Endodermal cell (in vitro differentiated cells): ENCODE results near the gene REEP6. TPM values are rescaled to one million over a fixed set of nuclear protein-coding genes. Genes with fewer than 3 reads are reported as not detected.

Experiments
- DNase-seq: peaks from one replicate; pipeline ENCODE4 v3.0.0-alpha.2; 2017
- H3K27ac ChIP-seq: 2 replicates; pipeline ENCODE4 v1.5.1; 2013; ENCODE audit warnings: mild to moderate bottlenecking, low read depth, low read length, moderate library complexity
- H3K27me3 ChIP-seq: 2 replicates; pipeline ENCODE4 v1.6.1; 2013; ENCODE audit warnings: mild to moderate bottlenecking, low read length, moderate library complexity; ENCODE audit not compliant: insufficient read depth, control insufficient read depth, poor library complexity, severe bottlenecking
- H3K36me3 ChIP-seq: 2 replicates; pipeline ENCODE4 v1.7.0; 2013; ENCODE audit warnings: mild to moderate bottlenecking, low read length, moderate library complexity; ENCODE audit not compliant: control insufficient read depth, insufficient read depth
- H3K4me1 ChIP-seq: one replicate; pipeline ENCODE4 v1.7.0; 2013; ENCODE audit warnings: low read length; ENCODE audit not compliant: control insufficient read depth, insufficient read depth
- H3K4me3 ChIP-seq: 2 replicates; pipeline ENCODE4 v1.5.1; 2013; ENCODE audit warnings: mild to moderate bottlenecking, low read length, moderate library complexity
- H3K9ac ChIP-seq: 2 replicates; pipeline ENCODE4 v1.6.1; 2013; ENCODE audit warnings: mild to moderate bottlenecking, low read length, moderate library complexity; ENCODE audit not compliant: poor library complexity, severe bottlenecking; ENCODE audit errors: extremely low read depth
- H3K9me3 ChIP-seq: 2 replicates; pipeline ENCODE4 v1.6.1; 2013; ENCODE audit warnings: mild to moderate bottlenecking, low read length, moderate library complexity; ENCODE audit not compliant: control insufficient read depth
- H3K27ac Mint-ChIP-seq: 2 replicates; pipeline ENCODE4 v1.8.0; 2020; ENCODE audit warnings: mixed read lengths
- H3K27me3 Mint-ChIP-seq: 2 replicates; pipeline ENCODE4 v1.8.0; 2021; ENCODE audit warnings: mild to moderate bottlenecking, mixed read lengths; ENCODE audit not compliant: insufficient read depth
- H3K36me3 Mint-ChIP-seq: 2 replicates; pipeline ENCODE4 v1.8.0; 2020; ENCODE audit warnings: low read depth, mixed read lengths
- H3K4me1 Mint-ChIP-seq: 2 replicates; pipeline ENCODE4 v1.8.0; 2020; ENCODE audit warnings: mixed read lengths
- H3K4me3 Mint-ChIP-seq: 2 replicates; pipeline ENCODE4 v1.8.0; 2020; ENCODE audit warnings: mild to moderate bottlenecking, moderate library complexity, mixed read lengths
- H3K9me3 Mint-ChIP-seq: 2 replicates; pipeline ENCODE4 v1.8.0; 2020; ENCODE audit warnings: mild to moderate bottlenecking, mixed read lengths
- WGBS, 2 experiments: methylation state at CpG; one replicate each; pipeline versions ENCODE4 v1.1.5 to v1.1.7; 2013; ENCODE audit warnings: missing lambda C conversion rate in 2 of 2, mixed read lengths in 1 of 2; ENCODE audit not compliant: insufficient coverage in 1 of 2, insufficient read length in 1 of 2; 5-methylcytosine and 5-hydroxymethylcytosine counted together
- total RNA-seq, 2 donors: library from RNA; stranded (reverse); fragmentation: NEBNext Ultra II Directional in 1 of 2; extraction: Animal tissue kit (Norgen Biotek cat#: 25700) in 1 of 2; gene quantifications; 2 replicates in 1 of 2; 3 replicates in 1 of 2; pipeline ENCODE4 v1.2.1, GENCODE V29; 2021
- TF ChIP-seq, protein P1 (sequence below): fragments of 200-600 bp; sonication (generic); conservative IDR thresholded peaks from 2 replicates; pipeline ENCODE4 v1.5.0; 2021; ENCODE audit warnings: antibody characterized with exemption, mild to moderate bottlenecking

Gene REEP6
- total RNA-seq, 2 donors from 2014 or later, result 24.7 to 49.4 TPM

DNA sequence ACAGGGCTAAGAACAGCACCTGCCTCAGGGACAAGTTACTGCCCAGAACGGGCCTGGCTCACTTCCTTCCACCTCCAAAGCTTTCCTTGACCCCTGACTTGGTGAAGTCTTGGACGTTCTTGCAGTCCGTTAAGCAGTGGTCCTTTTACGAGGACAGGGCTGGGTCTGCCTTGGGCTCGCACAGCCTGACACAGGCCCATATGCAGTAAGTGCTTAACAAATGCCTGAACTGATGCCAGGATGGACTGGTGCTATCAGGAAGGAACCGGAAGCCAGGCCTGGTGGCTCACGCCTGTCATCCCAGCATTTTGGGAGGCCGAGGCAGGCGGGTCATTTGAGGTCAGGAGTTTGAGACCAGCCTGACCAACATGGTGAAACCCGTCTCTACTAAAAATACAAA lies 31.1 kb downstream of the REEP6 start:
- H3K36me3 ChIP-seq, result no peaks in the 10 kb centered on the region
- Mint-ChIP-seq H3K9me3 (no peaks in the 10 kb centered on the region), H3K36me3 (no peaks in the 10 kb centered on the region), H3K27ac (no peak overlapping the region), H3K4me3 (no peak overlapping the region), H3K4me1 (peaks cover 3% of the 10 kb centered on the region), H3K27me3 (peaks cover 72% of the 10 kb centered on the region)
- H3K4me3 ChIP-seq, result no peak overlapping the region
- no peaks in the 10 kb centered on the region for H3K4me1 ChIP-seq
- H3K9me3 ChIP-seq, result no peaks in the 10 kb centered on the region
- TF ChIP-seq, protein P1, sequence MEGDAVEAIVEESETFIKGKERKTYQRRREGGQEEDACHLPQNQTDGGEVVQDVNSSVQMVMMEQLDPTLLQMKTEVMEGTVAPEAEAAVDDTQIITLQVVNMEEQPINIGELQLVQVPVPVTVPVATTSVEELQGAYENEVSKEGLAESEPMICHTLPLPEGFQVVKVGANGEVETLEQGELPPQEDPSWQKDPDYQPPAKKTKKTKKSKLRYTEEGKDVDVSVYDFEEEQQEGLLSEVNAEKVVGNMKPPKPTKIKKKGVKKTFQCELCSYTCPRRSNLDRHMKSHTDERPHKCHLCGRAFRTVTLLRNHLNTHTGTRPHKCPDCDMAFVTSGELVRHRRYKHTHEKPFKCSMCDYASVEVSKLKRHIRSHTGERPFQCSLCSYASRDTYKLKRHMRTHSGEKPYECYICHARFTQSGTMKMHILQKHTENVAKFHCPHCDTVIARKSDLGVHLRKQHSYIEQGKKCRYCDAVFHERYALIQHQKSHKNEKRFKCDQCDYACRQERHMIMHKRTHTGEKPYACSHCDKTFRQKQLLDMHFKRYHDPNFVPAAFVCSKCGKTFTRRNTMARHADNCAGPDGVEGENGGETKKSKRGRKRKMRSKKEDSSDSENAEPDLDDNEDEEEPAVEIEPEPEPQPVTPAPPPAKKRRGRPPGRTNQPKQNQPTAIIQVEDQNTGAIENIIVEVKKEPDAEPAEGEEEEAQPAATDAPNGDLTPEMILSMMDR, result no peak
- WGBS, 2 experiments, result 84 to 85% methylated on average over 8 to 9 of the region's 10 CpGs
- H3K27me3 ChIP-seq, result peaks cover 57% of the 10 kb centered on the region
- H3K27ac ChIP-seq, result no peak overlapping the region
- H3K9ac ChIP-seq, result no peak overlapping the region
- DNase-seq, result no peak

DNA sequence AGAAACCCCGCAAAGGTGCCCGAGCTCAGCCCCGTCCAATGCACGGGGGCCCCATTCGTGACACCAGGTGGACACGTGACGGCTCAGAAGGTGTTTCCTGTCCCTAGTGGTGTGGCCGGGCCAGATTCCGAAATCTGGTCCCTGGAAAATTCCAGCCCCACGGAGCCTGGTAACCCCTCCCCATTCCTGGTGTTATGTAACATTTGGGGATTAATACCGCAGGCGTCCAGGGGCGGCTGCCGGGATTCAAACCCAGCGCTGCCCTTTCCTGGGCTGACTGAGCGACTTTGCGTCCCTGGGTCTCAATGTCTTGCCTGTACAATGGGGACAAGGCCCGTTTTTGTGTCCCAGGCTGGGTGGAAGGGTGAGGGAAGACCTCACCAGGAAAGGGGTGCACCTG lies 31.9 kb downstream of the REEP6 start:
- TF ChIP-seq, protein P1, result no peak
- no peak for DNase-seq
- Mint-ChIP-seq H3K9me3 (no peaks in the 10 kb centered on the region), H3K4me3 (no peak overlapping the region), H3K27ac (no peak overlapping the region), H3K4me1 (peaks cover 3% of the 10 kb centered on the region), H3K36me3 (no peaks in the 10 kb centered on the region), H3K27me3 (peaks cover 75% of the 10 kb centered on the region)
- Histone ChIP-seq H3K4me3 (no peak overlapping the region), H3K9ac (no peak overlapping the region), H3K9me3 (no peaks in the 10 kb centered on the region), H3K36me3 (no peaks in the 10 kb centered on the region), H3K27ac (no peak overlapping the region), H3K4me1 (no peaks in the 10 kb centered on the region), H3K27me3 (peaks cover 57% of the 10 kb centered on the region)
- WGBS, 2 experiments, result 81 to 91% methylated on average over 10 to 18 of the region's 18 CpGs

DNA sequence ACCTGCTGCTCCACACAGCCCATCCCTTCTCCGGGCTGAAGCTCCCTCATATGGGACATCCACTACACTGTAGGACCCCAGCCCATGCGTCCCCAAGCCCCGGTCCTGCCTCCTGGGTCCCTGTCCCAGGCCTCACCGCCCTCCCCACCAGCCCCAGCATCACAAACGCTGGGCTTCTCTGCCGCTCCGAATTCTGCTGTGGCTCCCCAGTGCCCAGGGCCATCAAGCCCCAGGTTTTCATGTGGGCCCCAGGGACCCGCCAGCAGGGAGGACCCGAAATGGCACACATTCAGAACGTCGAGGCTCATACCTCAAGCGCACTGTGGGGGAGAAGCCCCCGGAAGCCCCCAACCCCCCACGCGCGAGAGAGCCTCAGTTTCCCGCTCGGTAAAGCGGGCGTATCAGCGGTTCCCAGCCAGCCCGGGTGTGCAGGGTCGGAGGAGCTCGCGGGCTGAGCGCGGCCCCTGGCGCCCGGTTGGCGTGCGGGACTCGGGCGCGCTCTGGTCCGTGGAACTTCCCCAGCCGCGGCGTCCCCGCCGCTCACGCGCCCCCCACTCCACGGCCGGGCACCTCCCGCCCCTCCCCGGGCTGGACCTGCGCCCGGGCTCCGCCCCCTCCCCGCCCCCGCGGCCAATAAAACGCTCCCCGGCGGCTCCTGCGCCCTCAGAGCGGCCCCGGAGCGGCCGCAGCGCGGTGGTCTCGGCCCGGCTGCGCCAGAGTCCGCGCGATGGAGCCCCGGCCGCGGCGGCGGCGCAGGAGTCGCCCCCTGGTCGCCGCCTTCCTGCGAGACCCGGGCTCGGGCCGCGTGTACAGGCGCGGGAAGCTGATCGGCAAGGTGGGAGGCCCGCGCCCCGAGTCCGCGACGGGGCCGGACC lies 32.7 kb downstream of the REEP6 start, which contains the start of gene PLK5:
Gene PLK5 (plus strand): TSS at position 666 of the 875 bp plus-strand sequence. CDS start 2,920 bp downstream, outside the sequence.
- WGBS, 2 experiments, result 11 to 25% methylated on average over 18 to 92 of the region's 92 CpGs
- H3K27ac ChIP-seq, result no peak within 1 kb of the TSS
- Mint-ChIP-seq H3K4me3 (peak within 1 kb of the TSS; percentile 49), H3K4me1 (peaks cover 3% of the 10 kb centered on the region), H3K27me3 (peaks cover 68% of the 10 kb centered on the region), H3K36me3 (no peaks in the 10 kb centered on the region), H3K27ac (no peak within 1 kb of the TSS), H3K9me3 (no peaks in the 10 kb centered on the region)
- TF ChIP-seq, protein P1, result no peak
- no peaks in the 10 kb centered on the region for H3K4me1 ChIP-seq
- peak; percentile 73 for DNase-seq
- no peak within 1 kb of the TSS for H3K4me3 ChIP-seq
- H3K36me3 ChIP-seq, result no peaks in the 10 kb centered on the region
- H3K9me3 ChIP-seq, result no peaks in the 10 kb centered on the region
- no peak within 1 kb of the TSS for H3K9ac ChIP-seq
- H3K27me3 ChIP-seq, result peaks cover 50% of the 10 kb centered on the region
